Erythroblast (primary cell): Measurements from ENCODE around the gene ALPP.
"Not testable (repeated sequence)": the region's sequence is repeated elsewhere in the genome, so short reads cannot be mapped to it uniquely, and the experiment has no call there.

ENCODE experiments used
- DNase-seq, 2 experiments: peaks; one replicate each; lab custom pipeline; 2025; lab: John Stamatoyannopoulos, UW
- GATA1 ChIP-seq: IDR thresholded peaks from 2 replicates; pipeline ENCODE4 v1.6.1; 2011; ENCODE audit warnings: low read depth, mild to moderate bottlenecking, control low read depth, low read length, moderate library complexity
- POLR2A ChIP-seq: IDR thresholded peaks from 2 replicates; pipeline ENCODE4 v1.6.1; 2011; ENCODE audit warnings: mild to moderate bottlenecking, low read length

ALPP gene

GRCh38 chr2:232386740-232387450 lies 8.3 kb downstream of the ALPP start:
- TF ChIP-seq POLR2A, result no peak
- no peak for TF ChIP-seq GATA1
- DNase-seq, result no peak

GRCh38 chr2:232387451-232388171 lies 9.1 kb downstream of the ALPP start:
- no peak for DNase-seq
- TF ChIP-seq POLR2A (no peak), GATA1 (no peak)

- DNase-seq, result no peak
- TF ChIP-seq GATA1, result no peak
- TF ChIP-seq POLR2A, result no peak
Observed at GRCh38 chr2:232388324-232388891, 9.9 kb downstream of the ALPP start.

- no peak for DNase-seq
- no peak for TF ChIP-seq POLR2A
- TF ChIP-seq GATA1, result no peak
Observed at GRCh38 chr2:232389327-232389726, 10.8 kb downstream of the ALPP start.

- TF ChIP-seq GATA1, result no peak
- no peak for TF ChIP-seq POLR2A
- no peak for DNase-seq
Observed at GRCh38 chr2:232390661-232391060, 12.1 kb downstream of the ALPP start.

GRCh38 chr2:232393556-232393955 lies 15.0 kb downstream of the ALPP start:
- TF ChIP-seq GATA1, result no peak
- TF ChIP-seq POLR2A, result no peak
- no peak for DNase-seq

- not testable (repeated sequence) for DNase-seq
Observed at GRCh38 chr2:232394431-232394830, 15.9 kb downstream of the ALPP start.

GRCh38 chr2:232395586-232395985 lies 17.0 kb downstream of the ALPP start:
- DNase-seq, result no peak
- no peak for TF ChIP-seq GATA1
- TF ChIP-seq POLR2A, result no peak

GRCh38 chr2:232396683-232397082 lies 18.1 kb downstream of the ALPP start:
- no peak for TF ChIP-seq POLR2A
- TF ChIP-seq GATA1, result no peak
- DNase-seq, result no peak

GRCh38 chr2:232398293-232399034 lies 19.9 kb downstream of the ALPP start:
- DNase-seq, result no peak
- TF ChIP-seq POLR2A (no peak), GATA1 (no peak)

- TF ChIP-seq POLR2A, result no peak
- TF ChIP-seq GATA1, result no peak
- no peak for DNase-seq
Observed at GRCh38 chr2:232400256-232401015, 21.9 kb downstream of the ALPP start.

- no peak for DNase-seq
- TF ChIP-seq POLR2A (no peak), GATA1 (no peak)
Observed at GRCh38 chr2:232402518-232402917, 24.0 kb downstream of the ALPP start.

GRCh38 chr2:232405943-232406510 lies 27.5 kb downstream of the ALPP start:
- DNase-seq, result no peak
- TF ChIP-seq POLR2A (no peak), GATA1 (no peak)
